ENCODE measurements around the gene ERBB2. TPM values are rescaled to one million over a fixed set of nuclear protein-coding genes. Genes with fewer than 3 reads are reported as not detected.

The ERBB2 gene
- total and polyA plus RNA-seq, 2 of the 13 experiments (the other 11 are each of a cell fraction or from before 2014, with no cell fraction given), result 57.7 to 64.1 TPM

DNA sequence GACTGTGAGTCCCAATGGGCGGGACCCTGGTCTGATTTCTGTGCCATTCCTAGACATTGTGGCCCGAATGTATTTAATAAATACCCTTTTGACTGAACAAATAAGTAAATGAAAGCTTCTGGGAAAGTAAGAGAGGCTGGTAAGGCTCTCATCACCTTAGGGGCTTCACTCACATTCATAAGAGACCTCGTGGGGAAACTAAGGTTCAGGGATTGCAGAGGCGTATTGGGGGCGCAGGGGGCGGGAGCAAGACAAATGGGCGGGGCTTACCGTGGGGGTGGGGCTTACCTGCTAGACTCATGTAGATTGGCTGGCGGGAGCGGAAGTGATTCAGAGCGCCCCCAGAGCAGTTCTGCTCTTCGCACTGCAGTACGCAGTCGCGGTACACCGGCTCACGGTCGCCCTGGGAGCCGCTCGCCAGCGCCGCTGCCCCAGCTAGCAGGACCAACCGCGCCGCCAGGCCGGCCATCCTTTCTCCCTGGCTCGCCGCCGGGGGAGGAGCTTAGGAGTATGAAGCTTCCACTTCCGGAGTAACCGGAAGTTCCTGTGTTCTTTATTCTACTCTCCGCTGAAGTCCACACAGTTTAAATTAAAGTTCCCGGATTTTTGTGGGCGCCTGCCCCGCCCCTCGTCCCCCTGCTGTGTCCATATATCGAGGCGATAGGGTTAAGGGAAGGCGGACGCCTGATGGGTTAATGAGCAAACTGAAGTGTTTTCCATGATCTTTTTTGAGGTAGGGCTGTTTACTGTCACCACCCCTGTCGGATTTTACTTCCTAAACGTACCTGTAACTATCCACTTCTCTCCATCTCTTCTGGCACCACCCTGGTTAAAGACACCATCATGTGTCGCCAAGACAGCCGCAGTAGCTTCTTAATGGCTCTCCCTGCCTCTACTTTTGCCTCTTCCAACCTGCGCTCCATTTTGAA is 12.1 kb upstream of the ERBB2 start, which contains the start of gene PGAP3 (continued):
- TF ChIP-seq, protein P1, sequence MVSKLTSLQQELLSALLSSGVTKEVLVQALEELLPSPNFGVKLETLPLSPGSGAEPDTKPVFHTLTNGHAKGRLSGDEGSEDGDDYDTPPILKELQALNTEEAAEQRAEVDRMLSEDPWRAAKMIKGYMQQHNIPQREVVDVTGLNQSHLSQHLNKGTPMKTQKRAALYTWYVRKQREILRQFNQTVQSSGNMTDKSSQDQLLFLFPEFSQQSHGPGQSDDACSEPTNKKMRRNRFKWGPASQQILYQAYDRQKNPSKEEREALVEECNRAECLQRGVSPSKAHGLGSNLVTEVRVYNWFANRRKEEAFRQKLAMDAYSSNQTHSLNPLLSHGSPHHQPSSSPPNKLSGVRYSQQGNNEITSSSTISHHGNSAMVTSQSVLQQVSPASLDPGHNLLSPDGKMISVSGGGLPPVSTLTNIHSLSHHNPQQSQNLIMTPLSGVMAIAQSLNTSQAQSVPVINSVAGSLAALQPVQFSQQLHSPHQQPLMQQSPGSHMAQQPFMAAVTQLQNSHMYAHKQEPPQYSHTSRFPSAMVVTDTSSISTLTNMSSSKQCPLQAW (CRISPR knock-in tag; IDR thresholded peaks at IDR 0.05), result peak; percentile 80; the same call in 1 of the 2 replicates
- no peak; the same call in 1 of the 2 replicates for TF ChIP-seq SAFB2 (CRISPR knock-in tag; IDR thresholded peaks at IDR 0.05; ENCODE audit: borderline replicate concordance, low read depth)
- peak; percentile 87 for TF ChIP-seq ASH2L (IDR thresholded peaks at IDR 0.05; ENCODE audit: insufficient read length, low read depth, low read length)
- TF ChIP-seq AKNA (CRISPR knock-in tag; IDR thresholded peaks at IDR 0.05; ENCODE audit: borderline replicate concordance), result no peak
- no peak for TF ChIP-seq ADNP (CRISPR knock-in tag; IDR thresholded peaks at IDR 0.05)
- peak; percentile 14; the same call in 1 of the 2 replicates for TF ChIP-seq ZNF7 (CRISPR knock-in tag; IDR thresholded peaks at IDR 0.05)
- peak; percentile 61 for TF ChIP-seq SPEN (CRISPR knock-in tag; IDR thresholded peaks at IDR 0.05; ENCODE audit: low read depth)
- TF ChIP-seq ZNF558 (CRISPR knock-in tag; IDR thresholded peaks at IDR 0.05; ENCODE audit: borderline replicate concordance), result peak; percentile 32; the same call in 1 of the 2 replicates
- no peak for TF ChIP-seq NFIB (CRISPR knock-in tag; IDR thresholded peaks at IDR 0.05; ENCODE audit: borderline replicate concordance)
- no peak for TF ChIP-seq PCBP2 (optimal IDR thresholded peaks at IDR 0.05; ENCODE audit: low read depth, low read length, poor library complexity, severe bottlenecking)
- TF ChIP-seq ZNF292 (CRISPR knock-in tag; IDR thresholded peaks at IDR 0.05; ENCODE audit: borderline replicate concordance, low read depth), result no peak
- TF ChIP-seq ZBTB3 (CRISPR knock-in tag; IDR thresholded peaks at IDR 0.05; ENCODE audit: borderline replicate concordance, low read depth), result 0 out of 2 replicates have a peak, but pooled peaks have one; percentile 16
- TF ChIP-seq ZBTB37 (CRISPR knock-in tag; IDR thresholded peaks at IDR 0.05), result no peak
- no peak for TF ChIP-seq PRMT3 (CRISPR knock-in tag; IDR thresholded peaks at IDR 0.05; ENCODE audit: borderline replicate concordance, low read depth)
- no peak for TF ChIP-seq ZBTB44 (CRISPR knock-in tag; IDR thresholded peaks at IDR 0.05)
- TF ChIP-seq ZNF143 (CRISPR knock-in tag; IDR thresholded peaks at IDR 0.05), result no peak; the same call in 1 of the 2 replicates
- TF ChIP-seq PHF8 (CRISPR knock-in tag; IDR thresholded peaks at IDR 0.05), result peak; percentile 71
- TF ChIP-seq MYNN (CRISPR knock-in tag; IDR thresholded peaks at IDR 0.05; ENCODE audit: low read depth), result no peak
